Retinal pigment epithelial cell (primary cell): Measurements from ENCODE around the gene KLK5.
"Not testable (repeated sequence)": the region's sequence is repeated elsewhere in the genome, so short reads cannot be mapped to it uniquely, and the experiment has no call there.

Source experiments
- DNase-seq: peaks from one replicate; pipeline ENCODE4 v3.0.0-alpha.2; 2010; ENCODE audit warnings: low read depth
- H3K4me3 ChIP-seq: 2 replicates; pipeline ENCODE4 v1.5.1; 2011; ENCODE audit warnings: mild to moderate bottlenecking, low read length, control low read depth, moderate library complexity
- CTCF ChIP-seq: conservative IDR thresholded peaks from 2 replicates; pipeline ENCODE4 v1.5.1; 2011; ENCODE audit warnings: low read depth, low read length, control low read depth, inconsistent platforms

KLK5 gene

DNA sequence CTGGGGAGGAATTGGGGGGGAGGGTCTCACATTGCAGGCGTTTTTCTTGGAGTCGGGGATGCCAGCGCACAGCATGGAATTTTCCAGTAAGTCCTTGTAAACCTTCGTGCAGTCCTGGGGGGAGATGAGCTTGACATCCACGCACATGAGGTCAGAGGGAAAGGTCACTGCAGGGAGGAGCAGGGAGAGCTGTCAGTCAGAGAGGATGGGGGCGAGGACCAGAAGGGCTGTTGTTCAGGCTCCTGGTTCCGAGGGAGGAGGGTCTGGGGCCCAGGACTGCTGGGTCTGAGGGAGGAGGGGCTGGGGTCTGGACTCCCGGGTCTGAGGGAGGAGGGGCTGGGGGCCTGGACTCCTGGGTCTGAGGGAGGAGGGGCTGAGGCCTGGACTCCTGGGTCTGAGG, 26.9 kb upstream of the KLK5 start:
- TF ChIP-seq CTCF: no peak
- no peak for DNase-seq
- H3K4me3 ChIP-seq: no peak overlapping the region

- DNase-seq: no peak
- no peak for TF ChIP-seq CTCF
- H3K4me3 ChIP-seq: no peak overlapping the region
Measured at GRCh38 chr19:50978772-50979390, 26.0 kb upstream of the KLK5 start.

GRCh38 chr19:50977626-50978025, 24.8 kb upstream of the KLK5 start:
- no peak for DNase-seq
- no peak for TF ChIP-seq CTCF
- no peak overlapping the region for H3K4me3 ChIP-seq

GRCh38 chr19:50975766-50976165, 22.9 kb upstream of the KLK5 start:
- TF ChIP-seq CTCF: no peak
- H3K4me3 ChIP-seq: no peak overlapping the region
- DNase-seq: no peak

GRCh38 chr19:50974702-50975556, 22.1 kb upstream of the KLK5 start:
- no peak for TF ChIP-seq CTCF

GRCh38 chr19:50972795-50973376, 20.0 kb upstream of the KLK5 start:
- no peak for TF ChIP-seq CTCF
- no peak for DNase-seq
- no peak overlapping the region for H3K4me3 ChIP-seq

More at GRCh38 chr19:50974702-50975556, 22.1 kb upstream of the KLK5 start:
- no peak for DNase-seq
- H3K4me3 ChIP-seq: no peak overlapping the region

GRCh38 chr19:50969810-50970209, 17.0 kb upstream of the KLK5 start:
- DNase-seq, H3K4me3 ChIP-seq: not testable (repeated sequence)
